ENCODE data around the gene OAF.

The OAF gene

DNA sequence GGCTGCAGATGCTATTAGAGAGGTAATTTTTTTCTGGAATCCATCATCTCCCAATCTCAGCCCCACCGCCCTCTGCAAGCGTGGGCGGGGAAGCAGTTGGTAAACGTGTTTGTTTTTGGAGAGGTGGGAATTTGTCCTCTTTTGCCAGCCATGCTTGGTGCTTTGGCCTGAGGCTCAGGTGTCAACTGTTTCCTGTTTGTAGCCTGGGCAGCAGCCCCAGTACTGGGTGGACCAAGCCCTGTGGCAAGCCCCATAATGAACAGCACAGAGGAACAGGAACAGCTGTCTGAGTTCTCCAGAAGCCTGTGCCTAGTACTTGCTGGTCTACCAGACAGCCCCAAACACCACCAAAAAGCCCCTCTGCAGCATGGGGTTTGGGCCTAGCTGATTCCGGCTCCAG lies 68.7 kb downstream of the OAF start:
- no peak overlapping the region for H3K27ac Mint-ChIP-seq
- DNase-seq (no peak), ATAC-seq (no peak)
- peaks cover 41% of the 10 kb centered on the region for H3K27me3 Mint-ChIP-seq
- H3K4me3 Mint-ChIP-seq = no peak overlapping the region
- H3K4me1 Mint-ChIP-seq = no peaks in the 10 kb centered on the region
- no peaks in the 10 kb centered on the region for H3K9me3 Mint-ChIP-seq
